Hepatocyte (in vitro differentiated cells): ENCODE results near the gene ZDHHC14.

Source experiments
- EZH2 ChIP-seq: fragments of 200-600 bp; sonication (generic); IDR thresholded peaks from 2 replicates; pipeline ENCODE4 v1.6.1; 2016; ENCODE audit warnings: antibody characterized with exemption, mild to moderate bottlenecking, borderline replicate concordance
- EZH2phosphoT487 ChIP-seq: fragments of 200-600 bp; sonication (generic); IDR thresholded peaks from one replicate; pipeline ENCODE4 v1.6.1; 2018; ENCODE audit warnings: antibody characterized with exemption, mild to moderate bottlenecking, low read depth, moderate library complexity; ENCODE audit not compliant: unreplicated experiment, severe bottlenecking
- TF ChIP-seq, protein P1 (sequence below): fragments of 200-600 bp; sonication (generic); IDR thresholded peaks from 2 replicates; pipeline ENCODE4 v1.5.1; 2016; ENCODE audit warnings: antibody characterized with exemption, mild to moderate bottlenecking; ENCODE audit not compliant: poor library complexity

DNA sequence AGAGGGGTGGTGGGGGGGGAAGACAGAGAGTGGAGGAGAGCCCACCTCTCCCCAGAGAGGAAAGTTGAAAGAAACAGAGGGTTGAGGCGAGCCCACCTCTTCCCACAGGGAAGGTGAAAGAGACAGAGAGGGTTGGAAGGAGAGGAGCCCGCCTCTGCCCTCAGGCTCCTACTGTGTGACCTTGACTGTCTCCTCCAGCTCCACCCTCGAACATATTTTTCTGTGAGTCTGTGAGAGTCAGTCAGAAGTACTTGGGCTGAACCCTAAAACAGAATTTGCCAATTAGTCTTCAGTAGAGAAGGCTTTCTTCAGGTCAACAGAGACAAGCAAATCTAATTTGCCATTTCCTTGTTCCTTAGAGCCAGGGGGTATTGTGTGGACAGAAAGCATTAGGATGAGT lies 288.3 kb downstream of the ZDHHC14 start:
- TF ChIP-seq, protein P1, sequence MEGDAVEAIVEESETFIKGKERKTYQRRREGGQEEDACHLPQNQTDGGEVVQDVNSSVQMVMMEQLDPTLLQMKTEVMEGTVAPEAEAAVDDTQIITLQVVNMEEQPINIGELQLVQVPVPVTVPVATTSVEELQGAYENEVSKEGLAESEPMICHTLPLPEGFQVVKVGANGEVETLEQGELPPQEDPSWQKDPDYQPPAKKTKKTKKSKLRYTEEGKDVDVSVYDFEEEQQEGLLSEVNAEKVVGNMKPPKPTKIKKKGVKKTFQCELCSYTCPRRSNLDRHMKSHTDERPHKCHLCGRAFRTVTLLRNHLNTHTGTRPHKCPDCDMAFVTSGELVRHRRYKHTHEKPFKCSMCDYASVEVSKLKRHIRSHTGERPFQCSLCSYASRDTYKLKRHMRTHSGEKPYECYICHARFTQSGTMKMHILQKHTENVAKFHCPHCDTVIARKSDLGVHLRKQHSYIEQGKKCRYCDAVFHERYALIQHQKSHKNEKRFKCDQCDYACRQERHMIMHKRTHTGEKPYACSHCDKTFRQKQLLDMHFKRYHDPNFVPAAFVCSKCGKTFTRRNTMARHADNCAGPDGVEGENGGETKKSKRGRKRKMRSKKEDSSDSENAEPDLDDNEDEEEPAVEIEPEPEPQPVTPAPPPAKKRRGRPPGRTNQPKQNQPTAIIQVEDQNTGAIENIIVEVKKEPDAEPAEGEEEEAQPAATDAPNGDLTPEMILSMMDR, result no peak
- TF ChIP-seq EZH2phosphoT487 (no peak), EZH2 (no peak)
